ENCODE measurements around the gene OR6M1. TPM values are rescaled to one million over a fixed set of nuclear protein-coding genes. Genes with fewer than 3 reads are reported as not detected.

The OR6M1 gene
- polyA plus RNA-seq, 2 donors: not detected

DNA sequence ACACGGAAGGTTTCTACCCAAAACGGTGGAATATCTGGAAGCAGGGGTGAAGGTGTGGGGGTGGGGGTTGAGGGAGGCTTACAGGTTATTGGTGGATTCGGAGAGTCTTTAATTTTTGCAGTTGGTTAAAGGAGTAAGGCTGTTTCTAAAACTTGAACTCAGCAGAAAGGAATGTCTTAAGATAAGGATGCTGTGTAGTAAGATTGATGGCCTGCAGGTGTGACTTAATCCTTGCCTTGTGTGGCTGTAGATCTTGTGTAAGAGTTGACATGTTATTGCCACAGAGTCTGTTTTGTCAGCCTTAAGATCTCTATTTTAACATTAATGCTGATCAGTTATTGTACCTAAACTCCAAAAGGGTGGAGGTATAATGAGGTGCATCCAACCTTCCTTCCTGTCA is 16.4 kb upstream of the OR6M1 start:
- Histone ChIP-seq H3K36me3 (ENCODE audit: control insufficient read depth in 2 of 2, insufficient read depth in 2 of 2, low read length in 1 of 2) (no peaks in the 10 kb centered on the region), H3K4me3 (ENCODE audit: low read depth in 1 of 2, low read length in 2 of 2) (no peak overlapping the region)
- WGBS, 2 donors: 14 to 23% methylated on average over 3 of the region's 3 CpGs

DNA sequence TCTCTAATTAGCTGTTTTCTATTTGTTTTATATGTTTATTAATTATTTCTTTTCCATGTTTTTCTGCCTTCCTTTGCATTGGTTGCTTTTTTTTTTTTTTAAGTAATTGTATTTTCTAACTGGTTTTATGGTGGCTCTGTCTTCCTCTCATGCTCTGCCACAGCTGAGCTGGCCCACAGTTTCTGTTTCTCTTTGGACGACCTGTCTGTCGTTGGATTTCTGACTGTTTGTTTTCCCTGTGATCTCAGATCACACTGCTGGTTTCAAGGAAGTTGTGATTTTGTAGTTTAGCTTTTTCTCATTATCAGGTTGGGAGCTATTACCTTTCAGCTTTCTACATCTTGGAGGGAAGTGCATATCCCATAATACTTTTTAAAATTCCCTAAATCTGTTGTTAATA is 15.9 kb upstream of the OR6M1 start:
- Histone ChIP-seq H3K4me3 (ENCODE audit: low read depth in 1 of 2, low read length in 2 of 2) (no peak overlapping the region), H3K27ac (ENCODE audit: low read depth in 2 of 2, low read length in 1 of 2) (no peak overlapping the region), H3K4me1 (ENCODE audit: control insufficient read depth in 2 of 2, insufficient read depth in 2 of 2, low read length in 1 of 2) (no peaks in the 10 kb centered on the region), H3K36me3 (ENCODE audit: control insufficient read depth in 2 of 2, insufficient read depth in 2 of 2, low read length in 1 of 2) (no peaks in the 10 kb centered on the region), H3K9me3 (ENCODE audit: control insufficient read depth in 2 of 2, insufficient read depth in 1 of 2, low read depth in 1 of 2, low read length in 1 of 2) (no peaks in the 10 kb centered on the region), H3K27me3 (ENCODE audit: control insufficient read depth in 1 of 2, insufficient read depth in 2 of 2, low read length in 2 of 2) (no peaks in the 10 kb centered on the region)
- 8 to 15% methylated on average over 2 of the region's 2 CpGs for WGBS, 2 donors

More for the DNA sequence above, 16.4 kb upstream of the OR6M1 start:
- Histone ChIP-seq H3K9me3 (ENCODE audit: control insufficient read depth in 2 of 2, insufficient read depth in 1 of 2, low read depth in 1 of 2, low read length in 1 of 2) (no peaks in the 10 kb centered on the region), H3K27me3 (ENCODE audit: control insufficient read depth in 1 of 2, insufficient read depth in 2 of 2, low read length in 2 of 2) (no peaks in the 10 kb centered on the region), H3K27ac (ENCODE audit: low read depth in 2 of 2, low read length in 1 of 2) (no peak overlapping the region), H3K4me1 (ENCODE audit: control insufficient read depth in 2 of 2, insufficient read depth in 2 of 2, low read length in 1 of 2) (no peaks in the 10 kb centered on the region)

DNA sequence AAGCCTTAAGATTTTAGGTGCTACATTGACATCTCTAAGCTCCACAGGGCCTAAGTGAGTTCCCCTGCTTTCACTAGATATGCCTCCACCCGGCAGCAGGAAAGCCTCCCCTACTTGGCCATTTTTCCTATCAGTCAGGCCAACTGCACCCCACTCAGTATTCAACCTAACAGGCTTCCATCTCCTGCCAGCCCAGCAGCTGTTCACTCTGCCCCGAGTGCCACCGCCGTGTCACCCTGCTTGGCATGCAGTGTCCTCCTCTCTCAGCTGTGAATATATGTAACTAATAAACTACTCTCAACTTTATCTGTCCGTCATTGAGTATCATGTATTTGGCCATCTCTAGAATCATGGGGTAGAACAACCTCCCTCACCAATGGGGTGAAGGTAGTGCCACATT is 9.0 kb upstream of the OR6M1 start:
- no peak overlapping the region for H3K4me3 ChIP-seq (ENCODE audit: low read depth in 1 of 2, low read length in 2 of 2)
- H3K27ac ChIP-seq (ENCODE audit: low read depth in 2 of 2, low read length in 1 of 2): no peak overlapping the region
- no peaks in the 10 kb centered on the region for H3K9me3 ChIP-seq (ENCODE audit: control insufficient read depth in 2 of 2, insufficient read depth in 1 of 2, low read depth in 1 of 2, low read length in 1 of 2)
- WGBS, 2 donors: 88 to 89% methylated on average over 5 of the region's 5 CpGs
- no peaks in the 10 kb centered on the region for H3K36me3 ChIP-seq (ENCODE audit: control insufficient read depth in 2 of 2, insufficient read depth in 2 of 2, low read length in 1 of 2)
- H3K4me1 ChIP-seq (ENCODE audit: control insufficient read depth in 2 of 2, insufficient read depth in 2 of 2, low read length in 1 of 2): no peaks in the 10 kb centered on the region
- H3K27me3 ChIP-seq (ENCODE audit: control insufficient read depth in 1 of 2, insufficient read depth in 2 of 2, low read length in 2 of 2): no peaks in the 10 kb centered on the region

DNA sequence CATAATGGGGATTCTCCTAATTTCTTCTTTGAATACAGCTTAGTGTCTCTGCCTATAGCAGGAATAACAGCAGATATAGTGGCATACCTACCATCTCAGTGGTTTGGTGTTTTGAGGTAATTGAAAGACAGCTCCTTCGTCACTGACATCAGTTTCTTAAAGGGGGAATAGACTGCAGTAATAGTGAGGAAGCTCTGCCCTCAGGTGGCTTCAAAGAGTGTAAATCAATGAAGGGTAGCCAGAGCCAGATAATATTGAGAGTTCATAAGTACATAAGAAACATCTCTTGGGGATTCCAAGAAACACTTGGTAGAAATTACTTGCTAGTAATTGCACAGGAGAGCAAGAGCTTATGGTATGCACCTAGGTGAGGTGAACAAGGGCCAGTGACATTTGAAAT is 4.4 kb downstream of the OR6M1 start:
- H3K4me1 ChIP-seq (ENCODE audit: control insufficient read depth in 2 of 2, insufficient read depth in 2 of 2, low read length in 1 of 2): no peaks in the 10 kb centered on the region
- no peaks in the 10 kb centered on the region for H3K36me3 ChIP-seq (ENCODE audit: control insufficient read depth in 2 of 2, insufficient read depth in 2 of 2, low read length in 1 of 2)
- H3K4me3 ChIP-seq (ENCODE audit: low read depth in 1 of 2, low read length in 2 of 2): no peak overlapping the region
- H3K9me3 ChIP-seq (ENCODE audit: control insufficient read depth in 2 of 2, insufficient read depth in 1 of 2, low read depth in 1 of 2, low read length in 1 of 2): no peaks in the 10 kb centered on the region
- H3K27ac ChIP-seq (ENCODE audit: low read depth in 2 of 2, low read length in 1 of 2): no peak overlapping the region
- H3K27me3 ChIP-seq (ENCODE audit: control insufficient read depth in 1 of 2, insufficient read depth in 2 of 2, low read length in 2 of 2): no peaks in the 10 kb centered on the region
- 0 to 13% methylated on average over 1 of the region's 1 CpG for WGBS, 2 donors

DNA sequence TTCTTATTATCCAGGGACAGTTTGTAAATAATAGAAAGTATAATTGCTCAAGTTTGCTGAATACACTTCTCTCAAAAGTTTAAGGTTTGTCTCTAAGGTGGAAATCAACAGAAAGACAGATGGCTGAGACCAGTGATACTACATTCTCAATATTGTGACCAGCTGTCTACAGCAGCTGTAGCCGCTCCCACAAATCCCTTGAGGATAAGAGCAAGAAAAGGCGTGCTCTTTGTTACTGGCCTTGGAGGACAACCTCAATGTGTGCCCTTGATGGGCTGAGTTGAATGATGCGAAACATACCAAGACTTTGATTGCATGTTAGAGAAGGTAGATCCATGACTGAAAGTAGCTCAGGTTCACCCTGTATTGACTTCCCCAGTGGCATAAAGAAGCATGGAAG is 6.1 kb downstream of the OR6M1 start:
- Histone ChIP-seq H3K4me3 (ENCODE audit: low read depth in 1 of 2, low read length in 2 of 2) (no peak overlapping the region), H3K27me3 (ENCODE audit: control insufficient read depth in 1 of 2, insufficient read depth in 2 of 2, low read length in 2 of 2) (no peaks in the 10 kb centered on the region), H3K36me3 (ENCODE audit: control insufficient read depth in 2 of 2, insufficient read depth in 2 of 2, low read length in 1 of 2) (no peaks in the 10 kb centered on the region), H3K9me3 (ENCODE audit: control insufficient read depth in 2 of 2, insufficient read depth in 1 of 2, low read depth in 1 of 2, low read length in 1 of 2) (no peaks in the 10 kb centered on the region), H3K27ac (ENCODE audit: low read depth in 2 of 2, low read length in 1 of 2) (no peak overlapping the region), H3K4me1 (ENCODE audit: control insufficient read depth in 2 of 2, insufficient read depth in 2 of 2, low read length in 1 of 2) (no peaks in the 10 kb centered on the region)
- 70 to 74% methylated on average over 3 of the region's 3 CpGs for WGBS, 2 donors

DNA sequence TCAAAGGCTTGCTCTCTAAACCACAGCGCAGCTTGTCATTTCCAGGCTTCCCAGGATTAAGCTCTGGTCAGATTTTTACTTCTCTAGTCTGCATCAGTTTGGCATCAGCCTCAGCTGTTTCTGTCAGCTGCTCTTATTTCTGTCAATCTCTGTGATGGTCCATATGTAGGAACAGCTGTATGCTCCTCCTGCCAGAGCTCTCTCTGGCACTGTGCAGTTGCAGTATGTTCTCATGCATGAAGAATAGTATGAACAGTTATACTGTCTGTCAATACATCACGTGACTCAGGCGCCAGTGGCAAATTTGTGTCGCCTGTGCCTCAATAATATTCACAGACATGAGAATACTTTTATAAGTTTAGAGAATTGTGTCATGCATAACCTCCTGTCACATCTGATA is 6.7 kb downstream of the OR6M1 start:
- no peak overlapping the region for H3K4me3 ChIP-seq (ENCODE audit: low read depth in 1 of 2, low read length in 2 of 2)
- WGBS, 2 donors: 72 to 77% methylated on average over 4 of the region's 4 CpGs
- no peak overlapping the region for H3K27ac ChIP-seq (ENCODE audit: low read depth in 2 of 2, low read length in 1 of 2)
- H3K36me3 ChIP-seq (ENCODE audit: control insufficient read depth in 2 of 2, insufficient read depth in 2 of 2, low read length in 1 of 2): no peaks in the 10 kb centered on the region
- H3K27me3 ChIP-seq (ENCODE audit: control insufficient read depth in 1 of 2, insufficient read depth in 2 of 2, low read length in 2 of 2): no peaks in the 10 kb centered on the region
- H3K9me3 ChIP-seq (ENCODE audit: control insufficient read depth in 2 of 2, insufficient read depth in 1 of 2, low read depth in 1 of 2, low read length in 1 of 2): no peaks in the 10 kb centered on the region
- H3K4me1 ChIP-seq (ENCODE audit: control insufficient read depth in 2 of 2, insufficient read depth in 2 of 2, low read length in 1 of 2): no peaks in the 10 kb centered on the region

DNA sequence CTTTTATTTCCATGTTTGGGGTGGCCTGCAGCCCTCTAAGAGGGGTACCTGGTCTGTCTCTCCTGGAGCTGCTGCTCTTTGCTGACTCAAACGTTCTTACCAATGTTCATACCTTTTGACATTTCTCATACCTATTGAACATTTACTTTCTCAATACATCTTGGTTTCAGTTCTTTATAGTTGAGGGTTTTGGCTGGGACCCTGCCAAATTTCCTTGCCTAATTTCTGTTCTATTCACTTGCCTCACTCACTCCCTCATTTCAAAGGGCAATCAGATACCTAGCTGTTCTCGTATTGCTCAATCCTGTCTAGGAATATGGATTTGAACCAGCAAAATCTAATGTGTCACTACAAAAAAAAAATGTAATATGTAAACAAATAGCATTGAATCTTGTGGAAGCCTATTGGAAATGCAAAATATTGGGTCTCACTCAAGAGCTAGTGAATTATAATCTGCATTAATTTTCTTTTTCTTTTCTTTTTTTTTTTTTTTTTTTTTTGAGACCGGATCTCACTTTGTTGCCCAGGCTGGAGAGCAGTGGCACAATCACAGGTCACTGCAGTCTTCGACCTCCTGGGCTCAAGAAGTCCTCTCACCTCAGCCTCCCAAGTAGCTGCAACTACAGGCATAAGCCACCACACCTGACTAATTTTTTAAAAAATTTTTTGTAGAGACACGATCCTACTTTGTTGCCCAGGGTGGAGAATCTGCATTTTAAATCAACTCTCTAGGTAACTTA is 7.5 kb downstream of the OR6M1 start:
- no peaks in the 10 kb centered on the region for H3K36me3 ChIP-seq (ENCODE audit: control insufficient read depth in 2 of 2, insufficient read depth in 2 of 2, low read length in 1 of 2)

DNA sequence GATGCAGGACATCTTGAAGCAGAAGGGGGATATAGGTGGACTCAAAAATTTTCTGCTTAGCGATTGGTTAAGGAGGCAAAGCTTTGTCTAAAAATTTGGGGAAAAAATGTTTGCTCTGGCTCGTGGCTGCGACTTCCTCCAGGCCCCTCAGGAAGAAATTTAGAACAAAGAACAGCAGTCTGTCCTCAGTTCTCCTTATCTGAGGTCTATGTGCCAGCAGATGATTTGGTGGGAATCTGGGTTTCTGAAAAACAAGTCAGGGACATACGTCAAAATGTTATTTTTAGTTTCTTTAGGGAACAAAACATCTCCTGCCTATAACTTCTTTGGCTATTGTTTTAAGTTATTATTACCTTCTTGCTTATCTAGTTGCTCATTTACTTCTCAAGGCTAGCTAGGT is 8.1 kb downstream of the OR6M1 start:
- Histone ChIP-seq H3K9me3 (ENCODE audit: control insufficient read depth in 2 of 2, insufficient read depth in 1 of 2, low read depth in 1 of 2, low read length in 1 of 2) (no peaks in the 10 kb centered on the region), H3K4me3 (ENCODE audit: low read depth in 1 of 2, low read length in 2 of 2) (no peak overlapping the region), H3K4me1 (ENCODE audit: control insufficient read depth in 2 of 2, insufficient read depth in 2 of 2, low read length in 1 of 2) (no peaks in the 10 kb centered on the region), H3K27ac (ENCODE audit: low read depth in 2 of 2, low read length in 1 of 2) (no peak overlapping the region), H3K36me3 (ENCODE audit: control insufficient read depth in 2 of 2, insufficient read depth in 2 of 2, low read length in 1 of 2) (no peaks in the 10 kb centered on the region), H3K27me3 (ENCODE audit: control insufficient read depth in 1 of 2, insufficient read depth in 2 of 2, low read length in 2 of 2) (no peaks in the 10 kb centered on the region)
- 63 to 69% methylated on average over 4 of the region's 4 CpGs for WGBS, 2 donors

More for the DNA sequence above, 7.5 kb downstream of the OR6M1 start:
- no peaks in the 10 kb centered on the region for H3K9me3 ChIP-seq (ENCODE audit: control insufficient read depth in 2 of 2, insufficient read depth in 1 of 2, low read depth in 1 of 2, low read length in 1 of 2)
- no peaks in the 10 kb centered on the region for H3K27me3 ChIP-seq (ENCODE audit: control insufficient read depth in 1 of 2, insufficient read depth in 2 of 2, low read length in 2 of 2)
- H3K4me1 ChIP-seq (ENCODE audit: control insufficient read depth in 2 of 2, insufficient read depth in 2 of 2, low read length in 1 of 2): no peaks in the 10 kb centered on the region
- no peak overlapping the region for H3K27ac ChIP-seq (ENCODE audit: low read depth in 2 of 2, low read length in 1 of 2)
- WGBS, 2 donors: 69 to 78% methylated on average over 5 of the region's 5 CpGs
- H3K4me3 ChIP-seq (ENCODE audit: low read depth in 1 of 2, low read length in 2 of 2): no peak overlapping the region

DNA sequence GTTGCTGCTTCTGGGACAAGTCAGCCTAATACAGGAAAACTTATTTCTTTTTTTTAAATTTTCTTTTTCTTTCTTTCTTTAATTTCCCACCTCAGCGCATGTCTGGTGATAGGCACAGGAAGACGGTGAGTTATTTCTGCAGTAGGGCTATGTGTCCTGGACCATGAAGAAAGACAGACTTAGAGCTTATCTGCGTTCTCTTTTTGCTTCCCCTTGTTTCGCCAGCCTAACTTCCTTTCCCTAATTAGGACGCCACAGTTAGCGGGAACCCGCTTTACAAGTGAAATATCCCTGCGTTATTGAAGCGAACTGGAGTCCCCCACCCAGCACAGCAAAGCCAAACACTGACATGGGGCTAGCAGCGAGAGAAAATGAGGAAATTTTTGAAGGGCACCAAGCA is 8.6 kb downstream of the OR6M1 start:
- no peaks in the 10 kb centered on the region for H3K27me3 ChIP-seq (ENCODE audit: control insufficient read depth in 1 of 2, insufficient read depth in 2 of 2, low read length in 2 of 2)
- H3K4me3 ChIP-seq (ENCODE audit: low read depth in 1 of 2, low read length in 2 of 2): no peak overlapping the region
- no peak overlapping the region for H3K27ac ChIP-seq (ENCODE audit: low read depth in 2 of 2, low read length in 1 of 2)
- no peaks in the 10 kb centered on the region for H3K9me3 ChIP-seq (ENCODE audit: control insufficient read depth in 2 of 2, insufficient read depth in 1 of 2, low read depth in 1 of 2, low read length in 1 of 2)
- H3K36me3 ChIP-seq (ENCODE audit: control insufficient read depth in 2 of 2, insufficient read depth in 2 of 2, low read length in 1 of 2): no peaks in the 10 kb centered on the region
- H3K4me1 ChIP-seq (ENCODE audit: control insufficient read depth in 2 of 2, insufficient read depth in 2 of 2, low read length in 1 of 2): no peaks in the 10 kb centered on the region
- WGBS, 2 donors: 68 to 71% methylated on average over 10 of the region's 10 CpGs

DNA sequence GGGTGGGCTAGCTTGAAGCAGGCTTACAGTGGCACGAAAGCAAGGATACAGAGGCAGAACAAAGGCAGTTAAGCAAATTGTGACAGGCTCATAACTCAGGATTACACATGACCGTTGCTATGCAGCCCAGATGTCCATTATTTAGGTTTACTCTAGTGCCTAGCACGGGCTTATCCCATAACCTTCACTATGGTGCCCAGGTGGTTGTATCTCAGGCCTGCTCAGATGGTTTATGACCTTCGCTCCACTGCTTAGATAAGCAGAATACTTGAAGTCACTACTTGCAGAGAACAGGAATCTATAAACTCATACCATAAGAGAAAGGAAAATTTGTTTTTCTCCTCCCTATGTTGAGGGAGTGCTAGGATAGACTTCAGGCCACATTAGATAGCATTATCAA is 9.0 kb downstream of the OR6M1 start:
- Histone ChIP-seq H3K9me3 (ENCODE audit: control insufficient read depth in 2 of 2, insufficient read depth in 1 of 2, low read depth in 1 of 2, low read length in 1 of 2) (no peaks in the 10 kb centered on the region), H3K27me3 (ENCODE audit: control insufficient read depth in 1 of 2, insufficient read depth in 2 of 2, low read length in 2 of 2) (no peaks in the 10 kb centered on the region), H3K4me3 (ENCODE audit: low read depth in 1 of 2, low read length in 2 of 2) (no peak overlapping the region), H3K4me1 (ENCODE audit: control insufficient read depth in 2 of 2, insufficient read depth in 2 of 2, low read length in 1 of 2) (no peaks in the 10 kb centered on the region), H3K27ac (ENCODE audit: low read depth in 2 of 2, low read length in 1 of 2) (no peak overlapping the region), H3K36me3 (ENCODE audit: control insufficient read depth in 2 of 2, insufficient read depth in 2 of 2, low read length in 1 of 2) (no peaks in the 10 kb centered on the region)
- WGBS, 2 donors: 40 to 41% methylated on average over 4 of the region's 4 CpGs

Data from esophagus (tissue), 2 donors.